Activated B cell treated with CpG ODN at 0.5 μM for 24 hours (primary cell): Measurements from ENCODE around the gene ZNF227. TPM values are rescaled to one million over a fixed set of nuclear protein-coding genes. Genes with fewer than 3 reads are reported as not detected.
A peak's percentile ranks its signal among the peaks of the same experiment; 100 is the strongest.
"Not testable (repeated sequence)": the region's sequence is repeated elsewhere in the genome, so short reads cannot be mapped to it uniquely, and the experiment has no call there.

ENCODE experiments used
- ATAC-seq: fragments of 200-7000 bp; cut with Tn5 transposase; one replicate; pipeline ENCODE4 v1.10.0; 2021; ENCODE audit warnings: low read depth, mild to moderate bottlenecking, moderate library complexity
- CTCF ChIA-PET: fragments of 350-600 bp; sonication (Branson Sonifier 250); formaldehyde crosslinking; loops from one replicate; lab custom pipeline; 2021; ENCODE audit warnings: antibody characterized with exemption; lab: Charles Lee
- POLR2A ChIA-PET: fragments of 350-600 bp; sonication (Branson Sonifier 250); formaldehyde crosslinking; loops from one replicate; lab custom pipeline; 2021; ENCODE audit warnings: antibody characterized with exemption; lab: Charles Lee
- DNase-seq: peaks from one replicate; pipeline ENCODE4 v3.0.0; 2022
- H3K27ac Mint-ChIP-seq: one replicate; pipeline ENCODE4 v1.8.0; 2020; ENCODE audit warnings: mixed read lengths
- H3K27me3 Mint-ChIP-seq: one replicate; pipeline ENCODE4 v1.8.0; 2021; ENCODE audit warnings: mixed read lengths
- H3K36me3 Mint-ChIP-seq: one replicate; pipeline ENCODE4 v1.8.0; 2021; ENCODE audit warnings: low read depth, mixed read lengths
- H3K4me1 Mint-ChIP-seq: one replicate; pipeline ENCODE4 v1.8.0; 2021; ENCODE audit warnings: mixed read lengths
- H3K4me3 Mint-ChIP-seq: one replicate; pipeline ENCODE4 v1.8.0; 2020; ENCODE audit warnings: mild to moderate bottlenecking, mixed read lengths
- H3K9me3 Mint-ChIP-seq: one replicate; pipeline ENCODE4 v1.8.0; 2020; ENCODE audit warnings: mixed read lengths
- CTCF ChIP-seq: fragments of 200-600 bp; IDR thresholded peaks from one replicate; pipeline ENCODE4 v1.8.0; 2022; ENCODE audit warnings: antibody characterized with exemption, mild to moderate bottlenecking
- intact Hi-C: fragments of 100-400 bp; cut with micrococcal nuclease; formaldehyde crosslinking; loops from one replicate; pipeline ENCODE4 v1.15.1; 2024
- total RNA-seq: library from RNA; stranded (reverse); gene quantifications from 2 replicates; pipeline ENCODE4 v1.2.3, GENCODE V29; 2022

The ZNF227 gene
- total RNA-seq = 33.1 and 36.9 TPM in 2 replicates

- no peak for TF ChIP-seq CTCF
- ATAC-seq (peak; percentile 93), DNase-seq (peak; percentile 69)
- H3K36me3 Mint-ChIP-seq = peaks cover 43% of the 10 kb centered on the region
- no peaks in the 10 kb centered on the region for H3K9me3 Mint-ChIP-seq
- peak within 1 kb of the TSS; percentile 95 for H3K4me3 Mint-ChIP-seq
- no peaks in the 10 kb centered on the region for H3K27me3 Mint-ChIP-seq
- CTCF ChIA-PET = no interaction called here
- H3K27ac Mint-ChIP-seq = peak within 1 kb of the TSS; percentile 89
- peaks cover 20% of the 10 kb centered on the region for H3K4me1 Mint-ChIP-seq
- POLR2A ChIA-PET = interaction anchor here (0.6 to 2.1 kb wide), 16 partner anchors 15 to 1214 kb away, joined by 3 to 35 read pairs (median 4); partner anchors contain the start of genes ZNF180, ZNF224, ZNF226 and ZNF233
- intact Hi-C loops = loop anchor here (1.0 to 10.0 kb wide), 9 partner anchors 47 to 680 kb away; partner anchors contain the start of genes TOMM40, ZNF180, ZNF225 and ZNF226
Measured at GRCh38 chr19:44212250-44212865, at the start of gene ZNF227. ZNF227 (plus strand) TSS chr19:44212532; CDS start chr19:44217793, 5,261 bp downstream.

- no peak overlapping the region for H3K4me3 Mint-ChIP-seq
- ChIA-PET CTCF (no interaction called here), POLR2A (interaction anchor here (1.6 to 3.4 kb wide), 4 partner anchors 43 to 337 kb away, joined by 8 to 32 read pairs (median 9); partner anchors contain the start of genes ZNF180, ZNF225 and ZNF45)
- peaks cover 31% of the 10 kb centered on the region for H3K4me1 Mint-ChIP-seq
- peaks cover 40% of the 10 kb centered on the region for H3K36me3 Mint-ChIP-seq
- DNase-seq = no peak
- peaks cover 32% of the 10 kb centered on the region for H3K9me3 Mint-ChIP-seq
- no peak overlapping the region for H3K27ac Mint-ChIP-seq
- no peak for ATAC-seq
- no peak for TF ChIP-seq CTCF
- no peaks in the 10 kb centered on the region for H3K27me3 Mint-ChIP-seq
- intact Hi-C loops = loop anchor here (1.0 to 2.0 kb wide), 4 partner anchors 69 to 285 kb away; partner anchors contain the start of genes ZNF224, ZNF229, ZNF230 and ZNF235
Measured at GRCh38 chr19:44163789-44164188, 48.5 kb upstream of the ZNF227 start.

GRCh38 chr19:44164327-44164672 is 48.0 kb upstream of the ZNF227 start:
- peaks cover 29% of the 10 kb centered on the region for H3K9me3 Mint-ChIP-seq
- ChIA-PET POLR2A (interaction anchor here (0.5 to 3.4 kb wide), 13 partner anchors 22 to 790 kb away, joined by 3 to 32 read pairs (median 9); partner anchors contain the start of genes CLPTM1, ZNF180, ZNF224 and ZNF225), CTCF (no interaction called here)
- peak overlapping the region; percentile 99 for H3K4me3 Mint-ChIP-seq
- H3K36me3 Mint-ChIP-seq = peaks cover 43% of the 10 kb centered on the region
- TF ChIP-seq CTCF = no peak
- no peak for DNase-seq
- H3K4me1 Mint-ChIP-seq = peaks cover 31% of the 10 kb centered on the region
- no peak for ATAC-seq
- H3K27me3 Mint-ChIP-seq = no peaks in the 10 kb centered on the region
- intact Hi-C loops = loop anchor here (1.0 to 2.0 kb wide), 4 partner anchors 70 to 284 kb away; partner anchors contain the start of genes ZNF224, ZNF229, ZNF230 and ZNF235
- H3K27ac Mint-ChIP-seq = peak overlapping the region; percentile 97

- Mint-ChIP-seq H3K27me3 (no peaks in the 10 kb centered on the region), H3K4me1 (peaks cover 31% of the 10 kb centered on the region), H3K27ac (peak within 1 kb of the TSS; percentile 97), H3K9me3 (peaks cover 28% of the 10 kb centered on the region), H3K36me3 (peaks cover 49% of the 10 kb centered on the region), H3K4me3 (peak within 1 kb of the TSS; percentile 99)
- ChIA-PET CTCF (no interaction called here), POLR2A (interaction anchor here (0.5 to 3.4 kb wide), 14 partner anchors 11 to 790 kb away, joined by 3 to 32 read pairs (median 8); partner anchors contain the start of genes CLPTM1, ZNF180, ZNF224 and ZNF225)
- intact Hi-C loops = loop anchor here (1.0 to 2.0 kb wide), 11 partner anchors 24 to 335 kb away; partner anchors contain the start of genes ZNF180, ZNF224, ZNF225 and ZNF227
- ATAC-seq (peak; percentile 92), DNase-seq (peak; percentile 57)
- TF ChIP-seq CTCF = no peak
Measured at GRCh38 chr19:44164673-44165512, 47.4 kb upstream of the ZNF227 start, which contains the start of gene ZNF226. ZNF226 (plus strand) TSS chr19:44165100; CDS start chr19:44170081, 4,981 bp downstream.

- intact Hi-C loops, CTCF ChIA-PET, POLR2A ChIA-PET, H3K27me3 Mint-ChIP-seq, ATAC-seq, H3K4me3 Mint-ChIP-seq, H3K27ac Mint-ChIP-seq, DNase-seq: not testable (repeated sequence)
- Mint-ChIP-seq H3K4me1 (peaks cover 17% of the 10 kb centered on the region), H3K9me3 (peaks cover 43% of the 10 kb centered on the region), H3K36me3 (peaks cover 88% of the 10 kb centered on the region)
Measured at GRCh38 chr19:44170660-44171059, 41.7 kb upstream of the ZNF227 start.
